Gastrocnemius medialis (tissue), 4 donors: ENCODE results near the gene RYR2.

Experiments used
- POLR2A ChIP-seq, 2 donors: fragments of 450-650 bp; IDR thresholded peaks; one replicate each; pipeline ENCODE4 v1.6.1; 2017; ENCODE audit warnings: antibody characterized with exemption in 2 of 2, mild to moderate bottlenecking in 2 of 2, moderate library complexity in 2 of 2
- TF ChIP-seq, protein P1 (sequence below), 5 experiments: fragments of 450-650 bp in 3 of 5; fragments of 200-600 bp in 2 of 5; sonication (generic) in 2 of 5; IDR thresholded peaks in 4 of 5; conservative IDR thresholded peaks in 1 of 5; 1 replicate in 4 of 5; 2 replicates in 1 of 5; pipeline ENCODE4 v1.5.1; 2016 to 2019; ENCODE audit warnings: antibody characterized with exemption in 5 of 5, mild to moderate bottlenecking in 3 of 5, moderate library complexity in 3 of 5

DNA sequence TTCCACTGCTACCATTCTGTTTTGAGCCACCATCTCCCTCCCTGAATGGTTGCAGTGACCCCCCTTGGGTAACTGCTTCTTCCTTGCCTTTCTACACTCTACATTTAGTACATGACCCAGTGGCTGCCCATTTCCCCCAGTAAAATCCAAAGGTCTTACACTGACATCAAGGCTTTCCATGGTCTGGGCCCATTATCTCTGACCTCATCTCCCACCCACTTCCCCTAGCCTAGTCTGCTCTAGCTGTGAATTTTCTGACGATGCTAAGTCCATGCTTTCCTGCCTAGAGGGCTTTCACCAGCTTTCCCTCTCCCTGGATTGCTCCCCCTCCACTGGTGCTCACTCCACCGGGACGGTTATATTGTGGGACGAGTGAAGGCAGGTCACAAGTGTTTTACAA, 219.2 kb downstream of the RYR2 start:
- TF ChIP-seq, protein P1, sequence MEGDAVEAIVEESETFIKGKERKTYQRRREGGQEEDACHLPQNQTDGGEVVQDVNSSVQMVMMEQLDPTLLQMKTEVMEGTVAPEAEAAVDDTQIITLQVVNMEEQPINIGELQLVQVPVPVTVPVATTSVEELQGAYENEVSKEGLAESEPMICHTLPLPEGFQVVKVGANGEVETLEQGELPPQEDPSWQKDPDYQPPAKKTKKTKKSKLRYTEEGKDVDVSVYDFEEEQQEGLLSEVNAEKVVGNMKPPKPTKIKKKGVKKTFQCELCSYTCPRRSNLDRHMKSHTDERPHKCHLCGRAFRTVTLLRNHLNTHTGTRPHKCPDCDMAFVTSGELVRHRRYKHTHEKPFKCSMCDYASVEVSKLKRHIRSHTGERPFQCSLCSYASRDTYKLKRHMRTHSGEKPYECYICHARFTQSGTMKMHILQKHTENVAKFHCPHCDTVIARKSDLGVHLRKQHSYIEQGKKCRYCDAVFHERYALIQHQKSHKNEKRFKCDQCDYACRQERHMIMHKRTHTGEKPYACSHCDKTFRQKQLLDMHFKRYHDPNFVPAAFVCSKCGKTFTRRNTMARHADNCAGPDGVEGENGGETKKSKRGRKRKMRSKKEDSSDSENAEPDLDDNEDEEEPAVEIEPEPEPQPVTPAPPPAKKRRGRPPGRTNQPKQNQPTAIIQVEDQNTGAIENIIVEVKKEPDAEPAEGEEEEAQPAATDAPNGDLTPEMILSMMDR (IDR thresholded peaks at IDR 0.05 in 4 of 5, conservative IDR thresholded peaks at IDR 0.05 in 1 of 5) = no peak
- TF ChIP-seq POLR2A (IDR thresholded peaks at IDR 0.05) = no peak
